GM12874 (cell line): Measurements from ENCODE around the gene DSP.
A peak's percentile ranks its signal among the peaks of the same experiment; 100 is the strongest.

ENCODE experiments used
- TF ChIP-seq, protein P1 (sequence below): IDR thresholded peaks from 2 replicates; pipeline ENCODE4 v1.5.1; 2011; ENCODE audit warnings: low read depth, mild to moderate bottlenecking, control low read depth, low read length, moderate library complexity; ENCODE audit not compliant: insufficient read depth

Gene DSP

DNA sequence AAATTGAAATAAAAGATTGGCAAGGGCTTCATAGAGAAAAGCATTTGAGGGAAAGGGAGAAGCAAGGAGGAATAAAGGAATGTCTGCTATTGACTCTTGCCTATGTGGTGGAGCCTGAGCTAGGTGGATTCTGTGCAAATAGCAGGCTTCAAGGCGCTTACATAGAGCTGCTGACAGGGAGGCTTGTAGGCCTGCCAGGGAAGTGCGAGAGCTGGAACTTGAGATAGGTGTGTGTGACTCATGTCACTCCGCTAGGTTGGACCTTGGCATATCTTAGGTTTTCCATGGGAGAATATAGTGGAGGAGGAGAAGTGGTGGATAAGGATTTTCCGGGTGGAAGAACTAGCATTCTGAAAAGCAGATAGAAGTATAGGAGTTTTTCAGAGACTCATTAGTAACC is 62.5 kb downstream of the DSP start:
- TF ChIP-seq, protein P1, sequence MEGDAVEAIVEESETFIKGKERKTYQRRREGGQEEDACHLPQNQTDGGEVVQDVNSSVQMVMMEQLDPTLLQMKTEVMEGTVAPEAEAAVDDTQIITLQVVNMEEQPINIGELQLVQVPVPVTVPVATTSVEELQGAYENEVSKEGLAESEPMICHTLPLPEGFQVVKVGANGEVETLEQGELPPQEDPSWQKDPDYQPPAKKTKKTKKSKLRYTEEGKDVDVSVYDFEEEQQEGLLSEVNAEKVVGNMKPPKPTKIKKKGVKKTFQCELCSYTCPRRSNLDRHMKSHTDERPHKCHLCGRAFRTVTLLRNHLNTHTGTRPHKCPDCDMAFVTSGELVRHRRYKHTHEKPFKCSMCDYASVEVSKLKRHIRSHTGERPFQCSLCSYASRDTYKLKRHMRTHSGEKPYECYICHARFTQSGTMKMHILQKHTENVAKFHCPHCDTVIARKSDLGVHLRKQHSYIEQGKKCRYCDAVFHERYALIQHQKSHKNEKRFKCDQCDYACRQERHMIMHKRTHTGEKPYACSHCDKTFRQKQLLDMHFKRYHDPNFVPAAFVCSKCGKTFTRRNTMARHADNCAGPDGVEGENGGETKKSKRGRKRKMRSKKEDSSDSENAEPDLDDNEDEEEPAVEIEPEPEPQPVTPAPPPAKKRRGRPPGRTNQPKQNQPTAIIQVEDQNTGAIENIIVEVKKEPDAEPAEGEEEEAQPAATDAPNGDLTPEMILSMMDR = no peak

DNA sequence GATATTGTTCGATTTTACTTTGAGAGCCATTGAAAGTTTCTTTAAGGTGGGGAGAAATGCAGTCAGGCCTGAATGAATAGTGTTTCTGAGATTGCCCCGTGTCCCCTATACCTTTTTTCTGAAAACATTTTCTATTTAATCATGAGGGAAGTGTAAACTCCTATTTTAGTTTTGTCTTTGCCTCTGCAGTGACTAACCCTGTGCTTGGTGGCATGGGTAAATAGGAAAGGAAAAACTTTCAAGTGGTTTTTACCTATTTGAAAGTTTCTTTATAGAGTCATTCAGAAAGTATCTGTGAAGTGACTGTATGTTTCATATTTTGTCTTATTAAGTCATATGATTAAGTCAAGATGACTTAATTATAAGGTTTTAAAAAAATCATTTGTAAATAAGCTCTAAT is 63.0 kb downstream of the DSP start:
- TF ChIP-seq, protein P1 = no peak

DNA sequence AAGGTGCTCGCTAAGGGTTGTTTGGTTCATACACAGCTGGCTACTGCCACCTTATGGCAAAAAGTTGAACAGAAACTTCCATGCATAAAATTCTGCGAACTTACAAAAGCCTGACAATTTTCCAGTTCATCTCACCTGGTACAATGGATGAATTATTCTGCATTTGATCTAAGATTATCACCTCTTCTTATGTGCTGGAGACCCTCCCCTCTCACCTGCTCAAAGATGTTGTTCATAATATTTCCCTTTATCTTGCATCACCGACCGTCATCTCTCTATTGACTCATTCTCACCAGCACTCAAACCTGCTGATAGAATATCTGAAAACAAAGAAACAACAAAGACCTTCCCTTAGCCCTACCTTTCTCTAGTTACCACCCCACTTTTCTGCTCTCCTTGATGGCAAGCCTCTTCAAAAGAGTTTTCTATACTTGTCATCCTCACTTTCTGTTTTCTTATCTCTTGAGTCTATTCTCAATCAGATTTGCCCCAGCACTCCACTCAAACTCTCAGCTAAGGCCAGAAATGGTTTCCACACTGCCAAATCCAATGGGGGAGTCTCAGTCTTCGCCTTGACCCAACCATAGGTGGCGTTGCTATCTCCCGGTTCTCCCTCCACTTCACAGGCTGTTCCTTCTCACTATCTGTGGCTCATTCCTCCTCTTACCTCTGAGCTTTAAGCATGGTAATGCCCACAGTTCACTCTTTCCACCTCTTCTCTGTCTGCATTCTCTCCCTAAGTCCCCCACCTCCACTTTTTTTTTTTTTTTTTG is 74.3 kb downstream of the DSP start:
- TF ChIP-seq, protein P1 = peak; percentile 71

DNA sequence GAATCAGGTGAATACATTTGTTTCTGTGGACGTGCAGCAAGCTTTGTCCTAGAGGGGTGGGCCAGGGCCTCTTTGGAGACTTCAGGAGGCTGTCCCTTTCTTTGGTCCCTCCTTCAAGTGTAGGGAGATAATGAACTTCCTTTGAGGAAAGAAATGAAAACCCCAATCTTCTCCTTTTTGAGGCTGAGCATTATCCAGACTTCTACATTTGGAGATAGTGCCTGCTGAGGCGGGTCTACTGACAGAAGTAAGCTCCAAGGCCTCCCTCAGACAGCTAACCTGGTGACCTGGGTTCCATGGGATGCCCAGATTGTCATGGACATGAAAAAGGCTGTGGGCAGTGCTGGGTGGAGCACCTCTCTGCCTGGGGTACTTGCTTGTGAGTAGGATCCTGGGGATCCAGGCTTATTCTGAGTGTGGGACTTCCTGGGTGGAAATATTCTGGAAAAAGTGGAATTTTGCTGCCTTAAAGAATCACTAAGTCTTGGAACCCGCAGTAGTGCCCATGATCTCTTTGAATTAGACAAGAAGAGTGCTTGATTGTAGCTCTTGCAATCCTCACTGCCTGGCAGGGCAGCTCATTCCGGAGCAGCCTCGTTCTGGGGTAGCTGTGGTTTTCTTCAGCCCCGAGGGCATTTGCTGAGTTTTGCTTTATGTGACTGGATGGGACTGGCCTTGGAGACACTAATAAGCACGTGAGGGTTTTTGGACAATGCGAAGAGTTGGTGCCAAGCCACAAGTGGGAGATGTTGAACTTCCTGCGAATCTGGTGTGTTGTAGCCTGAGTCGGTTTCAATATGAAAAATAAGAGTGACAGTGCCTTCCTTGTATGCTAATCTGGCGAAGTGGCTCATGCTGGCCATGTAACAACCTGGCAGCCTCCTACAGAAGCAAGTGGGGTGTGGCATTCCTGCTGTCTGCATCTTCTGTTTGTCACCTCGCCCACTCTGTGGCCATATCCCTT is 76.6 kb downstream of the DSP start:
- TF ChIP-seq, protein P1 = no peak

DNA sequence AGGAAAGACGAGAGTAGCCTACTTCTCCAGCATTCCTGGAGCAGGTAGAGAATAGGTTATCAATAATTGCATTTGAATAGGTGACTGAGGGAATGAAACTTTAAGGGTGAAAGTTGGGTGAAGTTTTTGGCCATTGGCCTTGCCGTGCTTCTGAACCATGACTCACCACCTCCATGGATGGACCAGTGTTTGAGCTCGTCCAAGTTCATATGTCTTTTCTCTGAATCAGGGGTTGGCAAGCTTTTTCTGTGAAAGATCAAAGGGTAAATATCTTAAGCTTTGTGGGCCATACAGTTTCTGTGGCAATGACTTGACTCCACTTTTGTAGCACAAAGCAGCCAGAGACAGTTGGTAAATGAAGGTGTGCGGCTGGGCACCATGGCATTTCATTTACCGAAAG is 80.3 kb downstream of the DSP start:
- TF ChIP-seq, protein P1 = no peak

DNA sequence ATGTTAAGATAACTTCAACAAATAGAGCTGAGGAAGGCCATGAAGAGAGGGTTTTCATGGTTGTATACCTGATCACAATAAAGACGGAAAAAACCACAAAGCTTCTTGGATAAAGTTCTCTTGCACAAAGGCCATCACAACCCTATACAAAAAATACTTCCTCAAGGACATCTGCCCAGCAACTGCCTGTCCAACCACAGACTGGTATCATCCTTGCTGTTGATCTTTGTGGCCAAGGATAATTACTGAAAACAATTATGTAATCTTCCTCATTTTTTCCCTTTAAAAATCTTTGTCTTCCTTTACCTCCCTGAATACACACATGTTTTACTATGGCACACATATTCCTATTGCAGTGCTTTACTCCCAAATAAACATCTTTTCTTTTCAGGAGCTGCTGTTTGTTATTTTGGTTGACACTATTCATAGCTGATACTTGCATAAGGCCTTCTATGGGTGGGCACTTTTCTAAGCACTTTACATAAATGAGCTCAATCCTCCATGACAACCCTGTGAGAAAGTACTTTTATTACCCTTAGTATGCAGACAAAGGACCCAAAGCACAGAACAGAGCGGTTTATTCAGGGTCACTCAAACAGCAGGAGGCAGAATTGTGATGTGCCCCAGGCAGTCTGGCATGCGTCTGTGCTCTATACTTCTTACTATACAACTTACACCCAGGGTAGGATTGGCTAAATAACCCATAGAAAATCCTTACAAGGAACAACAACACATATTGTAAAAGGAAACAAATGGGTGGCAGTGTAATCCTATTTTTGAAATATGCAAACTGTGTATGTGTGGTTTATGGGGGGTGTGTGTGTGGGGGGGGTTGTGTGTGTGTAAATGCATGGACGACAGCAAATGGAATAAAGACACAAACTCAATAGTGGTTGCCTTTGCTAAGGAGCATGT is 83.6 kb downstream of the DSP start:
- TF ChIP-seq, protein P1 = no peak
